NCI-H2196 (cell line): ENCODE results near the gene LRRC23.

Experiments used
- DNase-seq: peaks from one replicate; lab custom pipeline; 2025; ENCODE audit not compliant: unreplicated experiment; lab: John Stamatoyannopoulos, UW

LRRC23 gene

DNA sequence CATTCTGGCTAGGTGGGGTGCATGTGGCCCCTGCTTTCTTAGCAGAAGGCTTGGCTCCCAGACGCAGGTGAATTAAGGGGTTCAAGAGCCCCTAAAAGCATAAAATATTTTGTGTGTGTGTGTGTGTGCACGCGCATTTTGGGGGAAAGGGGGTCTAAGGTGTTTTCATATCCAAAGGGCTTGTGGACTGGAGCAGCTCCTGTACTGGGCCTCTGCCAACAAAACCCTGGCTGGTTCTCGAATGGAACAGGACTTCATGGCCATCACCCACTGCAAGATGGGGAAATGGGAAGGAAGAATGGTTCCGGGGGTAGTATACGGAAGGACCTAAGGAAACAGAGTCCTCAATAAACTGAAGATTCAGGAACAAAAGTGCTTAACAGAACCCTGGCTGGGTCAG, 19.2 kb downstream of the LRRC23 start:
- DNase-seq: no peak

DNA sequence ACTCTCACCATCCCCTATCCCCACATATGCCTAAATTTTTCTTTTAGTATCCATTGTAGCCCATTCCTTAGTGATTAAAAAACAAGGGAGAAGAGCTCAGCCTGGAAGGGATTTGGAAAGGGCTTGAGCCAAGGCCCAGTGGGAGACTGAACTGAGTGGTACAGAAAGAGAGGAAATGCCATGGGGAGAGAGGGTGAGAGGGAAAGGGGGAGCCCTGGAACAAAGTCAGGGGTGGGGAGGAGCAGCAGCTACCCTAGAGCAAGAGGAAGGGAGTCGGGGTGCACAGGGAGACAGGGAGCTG, 20.6 kb downstream of the LRRC23 start:
- DNase-seq: no peak

DNA sequence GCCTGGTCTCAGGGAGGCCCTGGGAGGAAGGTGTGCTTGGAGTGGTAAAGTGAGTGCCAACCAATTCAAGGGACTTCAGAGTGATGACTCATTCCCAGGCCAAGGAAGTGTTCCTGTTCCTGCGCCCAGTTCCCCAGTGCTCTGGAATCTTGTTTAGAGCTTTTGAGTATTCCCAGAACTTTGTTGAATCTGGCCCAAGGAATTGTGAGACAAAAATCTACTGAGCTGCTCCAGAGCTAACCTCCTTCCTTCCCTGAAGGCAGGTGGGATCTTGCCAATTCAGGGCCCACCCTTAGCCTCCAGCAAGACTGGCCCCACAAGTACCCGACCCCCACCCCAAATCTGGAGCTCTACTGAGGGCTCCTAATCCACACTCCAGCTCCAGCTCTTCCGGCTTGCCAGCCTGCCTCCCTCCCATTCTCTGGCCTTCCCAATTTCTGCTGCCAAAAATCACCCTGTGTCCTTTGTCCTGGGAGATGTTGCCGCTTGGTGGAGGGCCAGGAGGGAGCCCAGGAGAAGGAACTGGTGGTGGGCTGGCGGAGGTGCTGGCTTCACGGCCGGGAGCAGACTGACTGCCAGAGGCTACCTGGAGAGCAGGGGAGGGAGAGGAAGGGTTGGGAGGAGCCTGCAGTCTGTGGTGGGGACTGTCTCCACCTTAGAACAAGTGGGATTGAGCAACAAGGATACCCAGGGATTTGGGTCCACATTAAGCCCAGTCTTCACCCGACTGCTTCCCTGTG, 21.1 kb downstream of the LRRC23 start:
- DNase-seq: no peak

DNA sequence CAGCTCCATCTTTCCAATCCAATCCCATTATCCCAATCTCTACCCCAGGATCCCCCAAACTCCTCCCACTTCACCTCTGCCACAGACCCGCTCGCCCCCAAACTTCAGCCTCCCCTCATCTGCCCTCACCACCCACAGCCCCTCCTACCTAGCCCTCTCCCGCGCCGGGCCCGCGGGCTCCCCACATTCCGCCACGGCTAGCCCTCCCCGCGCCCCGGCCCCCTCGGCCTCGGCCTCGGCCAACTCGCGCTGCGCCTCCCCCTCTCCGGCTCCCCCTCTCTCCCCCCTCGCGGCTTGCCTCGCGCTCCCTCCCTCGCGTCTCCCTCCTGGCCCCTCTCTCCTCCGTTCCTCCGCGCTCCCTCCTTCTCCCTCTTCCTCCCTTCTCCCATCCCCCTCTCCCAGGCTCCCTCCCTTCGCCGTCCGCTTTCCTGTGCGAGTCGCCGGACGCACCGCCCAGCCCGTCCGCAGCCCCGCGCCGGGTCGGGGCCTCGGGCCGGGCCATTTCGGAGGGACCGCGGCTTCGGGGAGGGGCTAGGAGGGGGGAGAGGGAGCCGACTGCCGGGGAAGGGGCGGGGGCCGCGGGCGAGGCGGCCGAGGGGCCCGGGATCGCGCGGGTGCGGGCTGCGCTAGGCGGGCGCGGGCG, 22.9 kb downstream of the LRRC23 start, which contains the start of gene ATN1:
Gene ATN1 (plus strand): TSS at position 581 of the 643 bp plus-strand sequence. CDS start 6,043 bp downstream, outside the sequence.
- peak; percentile 34 for DNase-seq

DNA sequence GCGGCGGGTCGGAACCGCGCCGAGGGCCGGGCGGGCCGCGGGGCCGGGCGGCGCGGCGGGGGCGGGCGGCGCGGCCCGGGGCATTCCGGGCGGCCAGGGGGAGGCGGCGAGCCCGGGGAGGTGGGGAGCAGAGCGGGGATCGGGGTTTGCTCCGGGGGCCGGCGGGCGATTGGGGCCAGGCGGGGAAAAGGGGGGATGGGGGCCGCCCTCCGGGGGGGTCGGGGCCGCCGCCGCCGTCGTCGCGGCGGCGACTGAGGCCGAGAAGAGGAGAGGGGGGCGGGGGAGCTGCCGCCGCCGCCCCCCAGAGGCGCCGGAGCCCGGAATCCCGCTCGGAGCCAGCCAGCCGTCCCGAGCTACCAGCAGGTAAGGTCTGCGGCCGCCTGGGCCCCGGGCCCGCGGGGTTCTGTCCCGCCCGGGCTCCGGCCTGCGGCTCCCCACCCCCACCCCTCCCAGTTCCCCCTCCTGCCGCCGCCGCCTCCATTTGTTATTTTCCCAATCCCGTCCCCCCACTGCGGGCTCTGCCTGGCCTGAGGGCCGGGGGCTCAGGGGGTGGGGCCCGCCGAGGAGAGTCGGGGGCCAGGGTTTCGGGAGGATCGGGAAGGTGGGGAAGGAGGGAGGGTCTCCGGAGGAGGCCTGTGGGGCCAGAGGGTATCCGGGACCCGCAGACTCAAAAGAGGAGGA, 23.5 kb downstream of the LRRC23 start:
- no peak for DNase-seq

DNA sequence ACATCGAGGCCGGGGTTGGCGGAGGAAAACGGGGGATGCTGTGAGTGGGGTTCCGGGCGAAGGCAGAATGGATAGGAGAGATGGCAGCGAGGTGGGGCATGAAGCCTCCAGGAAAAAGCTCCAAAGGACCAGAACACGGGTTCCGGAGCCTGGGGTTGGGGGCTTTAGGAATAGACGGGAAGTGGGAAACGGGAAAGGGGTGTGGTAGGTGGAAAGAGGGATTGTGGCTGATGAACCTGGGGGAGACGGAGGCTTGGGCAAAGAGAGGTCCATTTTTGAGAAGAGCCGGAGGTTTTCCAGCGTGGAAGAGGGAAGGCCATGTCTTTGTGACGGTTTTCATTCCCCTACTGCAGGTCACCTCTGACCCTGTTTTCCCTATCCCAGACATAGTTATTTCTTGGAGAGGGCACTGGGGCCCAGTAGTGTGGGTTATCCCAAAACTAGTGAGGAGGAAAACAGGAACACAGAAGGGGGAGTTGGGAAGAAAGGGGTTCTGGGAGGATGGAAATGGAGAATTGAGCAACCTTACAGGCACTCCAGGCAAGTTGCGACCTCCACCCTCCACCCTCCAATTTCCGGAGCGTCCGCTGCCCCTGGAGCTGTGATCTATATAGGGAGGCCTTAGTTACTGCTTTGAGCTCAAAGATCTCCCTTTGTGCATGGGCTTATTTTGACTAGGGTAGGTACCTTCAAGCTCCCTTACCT, 24.2 kb downstream of the LRRC23 start:
- no peak for DNase-seq

DNA sequence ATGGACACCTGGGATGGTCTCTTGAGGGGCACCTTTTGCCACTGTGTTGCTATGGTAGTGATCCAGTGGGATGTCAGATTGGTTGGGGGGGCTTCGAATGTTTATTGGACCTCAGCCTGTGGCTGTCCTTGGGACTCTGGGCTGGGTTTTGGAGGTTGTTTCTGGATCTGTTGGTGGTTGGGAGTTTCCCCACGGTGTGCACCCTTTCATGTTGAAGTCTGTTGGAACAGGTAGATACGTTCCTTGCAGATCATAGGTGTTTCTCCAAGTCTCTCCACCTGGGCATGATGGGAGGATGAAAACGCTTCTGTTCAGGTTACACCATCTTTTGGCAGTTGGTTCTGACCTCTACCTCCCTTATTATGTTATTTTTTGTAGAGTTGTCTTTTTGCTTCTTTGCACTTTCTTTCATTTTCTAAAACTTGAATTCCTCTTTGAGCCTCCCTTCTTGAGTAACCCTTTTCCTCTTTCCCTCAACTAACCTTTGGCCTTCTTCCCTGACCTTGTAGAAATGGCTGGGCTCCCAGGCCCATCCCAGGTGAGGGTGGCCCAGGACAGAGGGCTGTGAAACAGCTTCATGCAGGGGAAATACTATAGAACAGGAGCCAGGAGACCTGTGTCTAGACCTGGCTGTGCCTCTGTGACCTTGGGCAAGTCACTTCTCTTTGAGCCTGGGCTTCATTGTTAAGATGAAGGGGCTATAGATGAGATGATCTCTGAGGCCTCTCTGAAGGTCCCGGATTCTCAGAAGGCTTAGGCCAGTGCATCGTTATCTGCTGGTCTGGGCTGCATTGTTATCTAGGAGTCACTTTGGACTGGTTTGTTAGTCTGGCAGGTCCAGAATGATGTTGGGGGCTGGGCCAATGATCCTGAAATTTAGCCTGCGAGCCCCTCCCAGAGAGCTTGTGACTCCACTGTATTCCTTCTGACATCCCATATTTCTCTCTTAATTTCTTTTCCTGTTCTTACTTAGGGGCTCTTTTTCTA, 25.1 kb downstream of the LRRC23 start:
- no peak for DNase-seq

DNA sequence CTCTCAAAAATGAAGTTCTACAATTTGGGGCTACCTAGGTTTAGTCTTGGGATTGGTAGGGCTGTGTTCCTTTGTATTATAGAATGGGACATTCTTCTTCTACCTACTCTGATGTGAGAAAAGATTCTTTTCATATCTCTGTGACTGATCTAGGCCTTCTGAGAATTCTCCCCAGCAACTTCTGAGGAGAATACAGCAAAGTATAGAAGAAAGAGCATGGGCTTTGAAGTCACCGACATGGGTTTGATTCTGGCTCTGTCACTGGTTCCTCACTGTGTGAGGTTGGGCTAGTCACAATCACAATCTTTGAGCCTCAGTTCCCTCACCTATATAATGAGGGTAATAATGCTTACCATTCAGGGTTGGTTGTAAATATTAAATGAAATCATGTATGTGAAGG, 28.1 kb downstream of the LRRC23 start:
- DNase-seq: no peak

DNA sequence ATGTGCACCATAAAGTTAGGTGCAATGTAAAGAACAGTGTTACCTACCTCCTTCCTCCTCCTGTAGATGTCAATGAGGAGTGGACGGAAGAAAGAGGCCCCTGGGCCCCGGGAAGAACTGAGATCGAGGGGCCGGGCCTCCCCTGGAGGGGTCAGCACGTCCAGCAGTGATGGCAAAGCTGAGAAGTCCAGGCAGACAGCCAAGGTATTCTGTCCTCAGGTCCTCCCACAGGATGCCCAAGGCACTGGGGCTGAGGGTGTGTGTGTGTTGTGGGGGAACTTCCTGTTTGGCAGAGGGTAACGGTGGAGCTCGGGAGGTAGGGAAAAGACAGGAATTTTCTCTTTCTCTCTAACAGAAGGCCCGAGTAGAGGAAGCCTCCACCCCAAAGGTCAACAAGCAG, 29.5 kb downstream of the LRRC23 start:
- no peak for DNase-seq

DNA sequence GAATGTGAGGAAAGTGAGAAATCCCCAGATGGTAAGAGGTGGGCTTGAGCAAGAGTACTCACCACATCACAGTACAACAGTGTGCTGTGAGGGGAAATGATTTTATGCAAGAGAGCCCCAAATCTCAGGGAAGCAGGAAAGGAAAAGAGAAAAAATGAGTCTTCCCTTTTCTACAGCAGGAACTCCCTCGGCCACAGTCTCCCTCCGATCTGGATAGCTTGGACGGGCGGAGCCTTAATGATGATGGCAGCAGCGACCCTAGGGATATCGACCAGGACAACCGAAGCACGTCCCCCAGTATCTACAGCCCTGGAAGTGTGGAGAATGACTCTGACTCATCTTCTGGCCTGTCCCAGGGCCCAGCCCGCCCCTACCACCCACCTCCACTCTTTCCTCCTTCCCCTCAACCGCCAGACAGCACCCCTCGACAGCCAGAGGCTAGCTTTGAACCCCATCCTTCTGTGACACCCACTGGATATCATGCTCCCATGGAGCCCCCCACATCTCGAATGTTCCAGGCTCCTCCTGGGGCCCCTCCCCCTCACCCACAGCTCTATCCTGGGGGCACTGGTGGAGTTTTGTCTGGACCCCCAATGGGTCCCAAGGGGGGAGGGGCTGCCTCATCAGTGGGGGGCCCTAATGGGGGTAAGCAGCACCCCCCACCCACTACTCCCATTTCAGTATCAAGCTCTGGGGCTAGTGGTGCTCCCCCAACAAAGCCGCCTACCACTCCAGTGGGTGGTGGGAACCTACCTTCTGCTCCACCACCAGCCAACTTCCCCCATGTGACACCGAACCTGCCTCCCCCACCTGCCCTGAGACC, 31.0 kb downstream of the LRRC23 start:
- DNase-seq: no peak

DNA sequence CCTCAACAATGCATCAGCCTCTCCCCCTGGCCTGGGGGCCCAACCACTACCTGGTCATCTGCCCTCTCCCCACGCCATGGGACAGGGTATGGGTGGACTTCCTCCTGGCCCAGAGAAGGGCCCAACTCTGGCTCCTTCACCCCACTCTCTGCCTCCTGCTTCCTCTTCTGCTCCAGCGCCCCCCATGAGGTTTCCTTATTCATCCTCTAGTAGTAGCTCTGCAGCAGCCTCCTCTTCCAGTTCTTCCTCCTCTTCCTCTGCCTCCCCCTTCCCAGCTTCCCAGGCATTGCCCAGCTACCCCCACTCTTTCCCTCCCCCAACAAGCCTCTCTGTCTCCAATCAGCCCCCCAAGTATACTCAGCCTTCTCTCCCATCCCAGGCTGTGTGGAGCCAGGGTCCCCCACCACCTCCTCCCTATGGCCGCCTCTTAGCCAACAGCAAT, 31.6 kb downstream of the LRRC23 start:
- no peak for DNase-seq

DNA sequence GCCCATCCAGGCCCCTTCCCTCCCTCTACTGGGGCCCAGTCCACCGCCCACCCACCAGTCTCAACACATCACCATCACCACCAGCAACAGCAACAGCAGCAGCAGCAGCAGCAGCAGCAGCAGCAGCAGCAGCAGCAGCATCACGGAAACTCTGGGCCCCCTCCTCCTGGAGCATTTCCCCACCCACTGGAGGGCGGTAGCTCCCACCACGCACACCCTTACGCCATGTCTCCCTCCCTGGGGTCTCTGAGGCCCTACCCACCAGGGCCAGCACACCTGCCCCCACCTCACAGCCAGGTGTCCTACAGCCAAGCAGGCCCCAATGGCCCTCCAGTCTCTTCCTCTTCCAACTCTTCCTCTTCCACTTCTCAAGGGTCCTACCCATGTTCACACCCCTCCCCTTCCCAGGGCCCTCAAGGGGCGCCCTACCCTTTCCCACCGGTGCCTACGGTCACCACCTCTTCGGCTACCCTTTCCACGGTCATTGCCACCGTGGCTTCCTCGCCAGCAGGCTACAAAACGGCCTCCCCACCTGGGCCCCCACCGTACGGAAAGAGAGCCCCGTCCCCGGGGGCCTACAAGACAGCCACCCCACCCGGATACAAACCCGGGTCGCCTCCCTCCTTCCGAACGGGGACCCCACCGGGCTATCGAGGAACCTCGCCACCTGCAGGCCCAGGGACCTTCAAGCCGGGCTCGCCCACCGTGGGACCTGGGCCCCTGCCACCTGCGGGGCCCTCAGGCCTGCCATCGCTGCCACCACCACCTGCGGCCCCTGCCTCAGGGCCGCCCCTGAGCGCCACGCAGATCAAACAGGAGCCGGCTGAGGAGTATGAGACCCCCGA, 32.2 kb downstream of the LRRC23 start:
- DNase-seq: no peak

DNA sequence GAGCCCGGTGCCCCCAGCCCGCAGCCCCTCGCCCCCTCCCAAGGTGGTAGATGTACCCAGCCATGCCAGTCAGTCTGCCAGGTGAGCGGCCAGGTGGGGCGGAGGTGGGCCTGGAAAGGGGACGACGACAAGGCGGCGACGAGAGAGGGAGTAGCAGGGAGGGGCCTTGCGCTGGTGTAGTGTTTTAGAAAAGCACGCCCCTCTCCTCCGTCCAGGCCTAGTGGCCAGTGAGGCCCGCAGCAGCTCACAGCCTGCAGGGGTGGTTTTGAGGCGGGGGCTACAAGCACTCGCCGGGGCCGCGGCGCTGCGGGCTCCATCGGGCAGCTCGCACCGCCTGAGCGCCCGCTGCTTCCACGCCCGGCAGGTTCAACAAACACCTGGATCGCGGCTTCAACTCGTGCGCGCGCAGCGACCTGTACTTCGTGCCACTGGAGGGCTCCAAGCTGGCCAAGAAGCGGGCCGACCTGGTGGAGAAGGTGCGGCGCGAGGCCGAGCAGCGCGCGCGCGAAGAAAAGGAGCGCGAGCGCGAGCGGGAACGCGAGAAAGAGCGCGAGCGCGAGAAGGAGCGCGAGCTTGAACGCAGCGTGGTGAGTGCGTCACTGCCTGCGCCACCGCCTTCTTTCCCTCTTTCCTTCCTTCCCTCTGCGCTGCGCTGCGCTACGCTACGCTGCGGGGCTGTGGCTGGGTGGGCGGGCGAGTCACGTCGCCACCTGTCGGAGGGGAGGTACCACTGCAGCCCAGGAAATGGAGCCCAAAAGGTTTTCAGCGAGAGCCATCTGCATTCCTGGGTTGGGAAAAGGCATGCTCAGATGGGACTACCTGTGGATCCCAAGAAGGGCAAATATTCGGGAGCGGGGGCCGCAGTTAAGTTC, 33.1 kb downstream of the LRRC23 start:
- peak; percentile 89 for DNase-seq

DNA sequence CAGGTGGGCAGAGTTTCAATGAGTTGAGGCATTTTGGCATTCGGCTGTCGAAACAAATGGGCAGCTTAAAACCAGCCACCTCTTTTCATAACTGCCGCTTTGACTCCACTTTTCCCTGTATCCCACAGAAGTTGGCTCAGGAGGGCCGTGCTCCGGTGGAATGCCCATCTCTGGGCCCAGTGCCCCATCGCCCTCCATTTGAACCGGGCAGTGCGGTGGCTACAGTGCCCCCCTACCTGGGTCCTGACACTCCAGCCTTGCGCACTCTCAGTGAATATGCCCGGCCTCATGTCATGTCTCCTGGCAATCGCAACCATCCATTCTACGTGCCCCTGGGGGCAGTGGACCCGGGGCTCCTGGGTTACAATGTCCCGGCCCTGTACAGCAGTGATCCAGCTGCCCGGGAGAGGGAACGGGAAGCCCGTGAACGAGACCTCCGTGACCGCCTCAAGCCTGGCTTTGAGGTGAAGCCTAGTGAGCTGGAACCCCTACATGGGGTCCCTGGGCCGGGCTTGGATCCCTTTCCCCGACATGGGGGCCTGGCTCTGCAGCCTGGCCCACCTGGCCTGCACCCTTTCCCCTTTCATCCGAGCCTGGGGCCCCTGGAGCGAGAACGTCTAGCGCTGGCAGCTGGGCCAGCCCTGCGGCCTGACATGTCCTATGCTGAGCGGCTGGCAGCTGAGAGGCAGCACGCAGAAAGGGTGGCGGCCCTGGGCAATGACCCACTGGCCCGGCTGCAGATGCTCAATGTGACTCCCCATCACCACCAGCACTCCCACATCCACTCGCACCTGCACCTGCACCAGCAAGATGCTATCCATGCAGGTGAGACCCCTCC, 34.0 kb downstream of the LRRC23 start:
- no peak for DNase-seq

DNA sequence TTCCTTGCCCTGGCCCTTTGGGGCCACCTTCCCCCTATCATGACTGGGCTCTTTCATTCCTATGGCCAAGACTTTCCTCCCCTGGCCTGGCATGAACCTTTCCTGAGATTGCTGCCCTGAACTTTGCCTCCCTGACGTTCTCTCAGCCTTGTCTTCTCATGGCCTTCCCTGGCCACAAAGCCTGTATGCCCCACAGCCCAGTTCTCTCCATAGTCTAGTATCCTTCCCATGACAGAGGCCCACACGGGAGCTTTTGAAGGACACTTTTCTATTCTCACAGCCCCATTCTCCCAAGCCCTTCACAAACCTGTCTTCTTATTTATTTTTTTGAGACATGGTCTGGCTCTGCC, 34.5 kb downstream of the LRRC23 start:
- DNase-seq: no peak

DNA sequence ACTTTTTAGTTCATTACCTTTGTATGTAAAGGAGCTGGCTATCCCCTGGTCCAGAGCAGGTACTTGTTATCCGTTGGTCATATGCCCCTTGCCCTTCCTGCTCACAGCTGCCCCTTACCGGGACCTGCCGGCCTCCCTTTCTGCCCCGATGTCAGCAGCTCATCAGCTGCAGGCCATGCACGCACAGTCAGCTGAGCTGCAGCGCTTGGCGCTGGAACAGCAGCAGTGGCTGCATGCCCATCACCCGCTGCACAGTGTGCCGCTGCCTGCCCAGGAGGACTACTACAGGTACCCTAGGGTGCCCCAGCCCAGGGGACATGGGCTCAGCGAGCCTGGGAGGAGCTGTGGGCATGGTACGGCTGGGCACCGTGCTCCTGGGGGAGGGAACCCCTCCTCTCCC, 36.6 kb downstream of the LRRC23 start:
- DNase-seq: no peak

DNA sequence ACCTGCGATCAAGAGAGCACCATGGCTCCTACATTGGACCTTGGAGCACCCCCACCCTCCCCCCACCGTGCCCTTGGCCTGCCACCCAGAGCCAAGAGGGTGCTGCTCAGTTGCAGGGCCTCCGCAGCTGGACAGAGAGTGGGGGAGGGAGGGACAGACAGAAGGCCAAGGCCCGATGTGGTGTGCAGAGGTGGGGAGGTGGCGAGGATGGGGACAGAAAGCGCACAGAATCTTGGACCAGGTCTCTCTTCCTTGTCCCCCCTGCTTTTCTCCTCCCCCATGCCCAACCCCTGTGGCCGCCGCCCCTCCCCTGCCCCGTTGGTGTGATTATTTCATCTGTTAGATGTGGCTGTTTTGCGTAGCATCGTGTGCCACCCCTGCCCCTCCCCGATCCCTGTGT, 37.2 kb downstream of the LRRC23 start:
- DNase-seq: no peak
